ENCODE measurements around the gene AMELX.

AMELX gene

GRCh38 chrX:11304829-11305228 is 11.6 kb downstream of the AMELX start:
- H3K27me3 ChIP-seq (ENCODE audit: insufficient read depth, low read length): no peaks in the 10 kb centered on the region
- H3K4me3 ChIP-seq (ENCODE audit: low read depth, low read length): no peak overlapping the region
- H2AFZ ChIP-seq (ENCODE audit: low read length, unreplicated experiment): no peak overlapping the region
- peaks cover 6% of the 10 kb centered on the region for H3K4me1 ChIP-seq (ENCODE audit: control insufficient read depth, insufficient read depth, low read length, unreplicated experiment)
- H3K27ac ChIP-seq (ENCODE audit: low read depth, low read length): no peak overlapping the region
- no peaks in the 10 kb centered on the region for H3K36me3 ChIP-seq (ENCODE audit: insufficient read depth, low read length)
- no peaks in the 10 kb centered on the region for H3K79me2 ChIP-seq (ENCODE audit: control insufficient read depth, insufficient read depth, low read length, unreplicated experiment)

- H3K36me3 ChIP-seq (ENCODE audit: insufficient read depth, low read length): no peaks in the 10 kb centered on the region
- peaks cover 6% of the 10 kb centered on the region for H3K4me1 ChIP-seq (ENCODE audit: control insufficient read depth, insufficient read depth, low read length, unreplicated experiment)
- H3K79me2 ChIP-seq (ENCODE audit: control insufficient read depth, insufficient read depth, low read length, unreplicated experiment): no peaks in the 10 kb centered on the region
- H2AFZ ChIP-seq (ENCODE audit: low read length, unreplicated experiment): no peak overlapping the region
- no peaks in the 10 kb centered on the region for H3K27me3 ChIP-seq (ENCODE audit: insufficient read depth, low read length)
- H3K4me3 ChIP-seq (ENCODE audit: low read depth, low read length): no peak overlapping the region
- H3K27ac ChIP-seq (ENCODE audit: low read depth, low read length): no peak overlapping the region
Observed at GRCh38 chrX:11305641-11306040, 12.4 kb downstream of the AMELX start.

- H2AFZ ChIP-seq (ENCODE audit: low read length, unreplicated experiment): no peak overlapping the region
- no peaks in the 10 kb centered on the region for H3K27me3 ChIP-seq (ENCODE audit: insufficient read depth, low read length)
- H3K4me1 ChIP-seq (ENCODE audit: control insufficient read depth, insufficient read depth, low read length, unreplicated experiment): peaks cover 6% of the 10 kb centered on the region
- no peaks in the 10 kb centered on the region for H3K36me3 ChIP-seq (ENCODE audit: insufficient read depth, low read length)
- H3K27ac ChIP-seq (ENCODE audit: low read depth, low read length): no peak overlapping the region
- H3K4me3 ChIP-seq (ENCODE audit: low read depth, low read length): no peak overlapping the region
- H3K79me2 ChIP-seq (ENCODE audit: control insufficient read depth, insufficient read depth, low read length, unreplicated experiment): no peaks in the 10 kb centered on the region
Observed at GRCh38 chrX:11309220-11309619, 16.0 kb downstream of the AMELX start.

GRCh38 chrX:11311706-11312105 is 18.5 kb downstream of the AMELX start:
- no peaks in the 10 kb centered on the region for H3K79me2 ChIP-seq (ENCODE audit: control insufficient read depth, insufficient read depth, low read length, unreplicated experiment)
- H3K27me3 ChIP-seq (ENCODE audit: insufficient read depth, low read length): no peaks in the 10 kb centered on the region

GRCh38 chrX:11319806-11320520 is 26.8 kb downstream of the AMELX start:
- H3K27me3 ChIP-seq (ENCODE audit: insufficient read depth, low read length): no peaks in the 10 kb centered on the region
- no peak overlapping the region for H3K27ac ChIP-seq (ENCODE audit: low read depth, low read length)
- no peak overlapping the region for H3K4me3 ChIP-seq (ENCODE audit: low read depth, low read length)
- H2AFZ ChIP-seq (ENCODE audit: low read length, unreplicated experiment): no peak overlapping the region
- H3K4me1 ChIP-seq (ENCODE audit: control insufficient read depth, insufficient read depth, low read length, unreplicated experiment): no peaks in the 10 kb centered on the region
- no peaks in the 10 kb centered on the region for H3K79me2 ChIP-seq (ENCODE audit: control insufficient read depth, insufficient read depth, low read length, unreplicated experiment)
- H3K36me3 ChIP-seq (ENCODE audit: insufficient read depth, low read length): no peaks in the 10 kb centered on the region

More at GRCh38 chrX:11311706-11312105, 18.5 kb downstream of the AMELX start:
- Histone ChIP-seq H3K4me3 (ENCODE audit: low read depth, low read length) (no peak overlapping the region), H3K4me1 (ENCODE audit: control insufficient read depth, insufficient read depth, low read length, unreplicated experiment) (peaks cover 6% of the 10 kb centered on the region), H3K36me3 (ENCODE audit: insufficient read depth, low read length) (no peaks in the 10 kb centered on the region), H3K27ac (ENCODE audit: low read depth, low read length) (no peak overlapping the region), H2AFZ (ENCODE audit: low read length, unreplicated experiment) (no peak overlapping the region)

- no peaks in the 10 kb centered on the region for H3K4me1 ChIP-seq (ENCODE audit: control insufficient read depth, insufficient read depth, low read length, unreplicated experiment)
Observed at GRCh38 chrX:11321986-11322385, 28.8 kb downstream of the AMELX start.

GRCh38 chrX:11328134-11328533 is 34.9 kb downstream of the AMELX start:
- H3K4me1 ChIP-seq (ENCODE audit: control insufficient read depth, insufficient read depth, low read length, unreplicated experiment): peaks cover 12% of the 10 kb centered on the region
- no peaks in the 10 kb centered on the region for H3K36me3 ChIP-seq (ENCODE audit: insufficient read depth, low read length)
- no peaks in the 10 kb centered on the region for H3K79me2 ChIP-seq (ENCODE audit: control insufficient read depth, insufficient read depth, low read length, unreplicated experiment)
- H3K4me3 ChIP-seq (ENCODE audit: low read depth, low read length): no peak overlapping the region
- H3K27me3 ChIP-seq (ENCODE audit: insufficient read depth, low read length): no peaks in the 10 kb centered on the region
- no peak overlapping the region for H3K27ac ChIP-seq (ENCODE audit: low read depth, low read length)
- no peak overlapping the region for H2AFZ ChIP-seq (ENCODE audit: low read length, unreplicated experiment)

More at GRCh38 chrX:11321986-11322385, 28.8 kb downstream of the AMELX start:
- Histone ChIP-seq H2AFZ (ENCODE audit: low read length, unreplicated experiment) (no peak overlapping the region), H3K36me3 (ENCODE audit: insufficient read depth, low read length) (no peaks in the 10 kb centered on the region), H3K27me3 (ENCODE audit: insufficient read depth, low read length) (no peaks in the 10 kb centered on the region), H3K27ac (ENCODE audit: low read depth, low read length) (no peak overlapping the region), H3K79me2 (ENCODE audit: control insufficient read depth, insufficient read depth, low read length, unreplicated experiment) (no peaks in the 10 kb centered on the region), H3K4me3 (ENCODE audit: low read depth, low read length) (no peak overlapping the region)

- Histone ChIP-seq H2AFZ (ENCODE audit: low read length, unreplicated experiment) (peak overlapping the region; percentile 25), H3K79me2 (ENCODE audit: control insufficient read depth, insufficient read depth, low read length, unreplicated experiment) (no peaks in the 10 kb centered on the region), H3K27me3 (ENCODE audit: insufficient read depth, low read length) (no peaks in the 10 kb centered on the region), H3K4me1 (ENCODE audit: control insufficient read depth, insufficient read depth, low read length, unreplicated experiment) (peaks cover 12% of the 10 kb centered on the region), H3K27ac (ENCODE audit: low read depth, low read length) (peak overlapping the region; percentile 29; the same call in 1 of the 2 replicates), H3K4me3 (ENCODE audit: low read depth, low read length) (no peak overlapping the region), H3K36me3 (ENCODE audit: insufficient read depth, low read length) (no peaks in the 10 kb centered on the region)
Observed at GRCh38 chrX:11329021-11329420, 35.8 kb downstream of the AMELX start.

GRCh38 chrX:11331788-11332187 is 38.6 kb downstream of the AMELX start:
- Histone ChIP-seq H3K4me3 (ENCODE audit: low read depth, low read length) (no peak overlapping the region), H2AFZ (ENCODE audit: low read length, unreplicated experiment) (no peak overlapping the region), H3K36me3 (ENCODE audit: insufficient read depth, low read length) (no peaks in the 10 kb centered on the region), H3K27me3 (ENCODE audit: insufficient read depth, low read length) (no peaks in the 10 kb centered on the region), H3K27ac (ENCODE audit: low read depth, low read length) (no peak overlapping the region), H3K4me1 (ENCODE audit: control insufficient read depth, insufficient read depth, low read length, unreplicated experiment) (peaks cover 12% of the 10 kb centered on the region), H3K79me2 (ENCODE audit: control insufficient read depth, insufficient read depth, low read length, unreplicated experiment) (no peaks in the 10 kb centered on the region)

GRCh38 chrX:11334165-11334564 is 41.0 kb downstream of the AMELX start:
- Histone ChIP-seq H3K36me3 (ENCODE audit: insufficient read depth, low read length) (no peaks in the 10 kb centered on the region), H3K27me3 (ENCODE audit: insufficient read depth, low read length) (no peaks in the 10 kb centered on the region), H2AFZ (ENCODE audit: low read length, unreplicated experiment) (no peak overlapping the region), H3K4me1 (ENCODE audit: control insufficient read depth, insufficient read depth, low read length, unreplicated experiment) (peaks cover 6% of the 10 kb centered on the region), H3K27ac (ENCODE audit: low read depth, low read length) (no peak overlapping the region), H3K4me3 (ENCODE audit: low read depth, low read length) (no peak overlapping the region), H3K79me2 (ENCODE audit: control insufficient read depth, insufficient read depth, low read length, unreplicated experiment) (no peaks in the 10 kb centered on the region)

- H3K4me1 ChIP-seq (ENCODE audit: control insufficient read depth, insufficient read depth, low read length, unreplicated experiment): peaks cover 5% of the 10 kb centered on the region
- no peak overlapping the region for H3K27ac ChIP-seq (ENCODE audit: low read depth, low read length)
- no peaks in the 10 kb centered on the region for H3K27me3 ChIP-seq (ENCODE audit: insufficient read depth, low read length)
- H3K79me2 ChIP-seq (ENCODE audit: control insufficient read depth, insufficient read depth, low read length, unreplicated experiment): no peaks in the 10 kb centered on the region
- no peak overlapping the region for H3K4me3 ChIP-seq (ENCODE audit: low read depth, low read length)
- no peak overlapping the region for H2AFZ ChIP-seq (ENCODE audit: low read length, unreplicated experiment)
- H3K36me3 ChIP-seq (ENCODE audit: insufficient read depth, low read length): no peaks in the 10 kb centered on the region
Observed at GRCh38 chrX:11336201-11336600, 43.0 kb downstream of the AMELX start.

All from ACC112 (cell line).